NCI-H345 (cell line): ENCODE results near the gene PPIF.
A peak's percentile ranks its signal among the peaks of the same experiment; 100 is the strongest.

Source experiments
- DNase-seq: peaks from one replicate; lab custom pipeline; 2025; lab: John Stamatoyannopoulos, UW

The PPIF gene

DNA sequence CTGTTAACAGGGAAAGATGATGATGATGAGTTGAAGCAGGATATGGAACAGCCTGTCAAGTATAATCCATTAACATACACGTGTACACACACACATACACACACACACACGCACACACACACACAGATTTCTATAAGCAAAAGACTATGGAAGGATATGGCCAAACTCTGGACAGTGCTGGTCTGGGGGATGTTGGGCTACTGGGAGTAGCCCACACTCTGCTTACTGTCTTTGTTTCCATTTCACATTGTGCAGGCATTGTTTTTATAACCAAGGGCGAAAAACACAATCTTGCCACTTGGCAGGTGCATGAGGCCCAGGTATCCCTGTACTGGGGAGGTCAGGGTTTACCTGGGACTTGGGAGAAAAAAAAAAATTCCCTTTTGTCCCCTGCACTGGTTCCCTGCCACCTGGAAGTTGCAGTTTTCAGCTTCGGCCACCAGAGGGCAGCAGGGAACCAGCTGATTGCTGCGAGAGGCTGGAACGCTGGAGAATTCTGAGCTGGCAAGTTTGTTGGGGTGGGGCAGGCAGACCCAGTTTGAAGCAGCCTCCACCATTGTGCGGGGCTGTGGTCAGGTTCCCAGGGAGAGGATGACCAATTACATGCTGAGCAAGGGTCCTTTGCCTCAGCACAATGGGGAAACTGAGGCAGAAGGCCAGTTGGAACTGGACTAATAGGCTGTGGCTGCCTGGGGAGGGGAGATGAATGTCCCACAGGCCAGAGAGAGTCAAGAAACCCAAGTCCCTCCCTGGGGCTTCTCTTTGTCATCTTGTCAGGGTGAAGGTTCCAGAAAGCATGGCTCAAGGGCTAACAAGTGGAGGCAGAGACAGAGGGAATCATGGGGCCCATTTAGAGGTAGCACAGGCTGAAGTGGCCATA is 27.3 kb downstream of the PPIF start:
- peak; percentile 56 for DNase-seq

- DNase-seq = no peak
Measured at GRCh38 chr10:79375321-79376077, 28.2 kb downstream of the PPIF start.

DNA sequence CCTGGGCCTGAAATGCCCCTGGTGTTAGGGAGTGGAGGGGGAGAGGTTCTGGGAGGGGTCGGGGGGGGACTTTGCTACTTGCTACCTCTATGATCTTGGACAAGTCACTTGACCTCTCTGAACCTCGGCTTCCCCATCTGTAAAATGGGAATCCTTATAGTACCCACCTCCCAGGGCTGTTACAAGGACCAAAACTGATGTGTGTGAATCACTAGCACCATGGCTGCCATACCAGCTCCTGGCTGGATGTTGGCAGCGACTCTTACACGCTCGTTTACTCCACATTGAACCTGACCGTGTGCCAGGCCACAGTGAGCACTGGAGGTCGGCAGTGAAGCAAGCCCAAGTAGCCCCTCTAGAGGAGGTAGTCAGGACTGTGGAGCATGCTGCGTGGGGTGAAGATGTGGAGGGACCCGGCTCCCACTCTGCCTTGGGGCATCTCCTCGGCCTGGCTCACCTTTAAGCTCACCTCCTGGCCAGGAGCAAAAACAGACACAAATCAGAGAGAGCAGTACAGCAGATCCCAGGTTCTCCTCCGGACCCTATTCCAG is 28.9 kb downstream of the PPIF start:
- no peak for DNase-seq

GRCh38 chr10:79376751-79377556 is 29.7 kb downstream of the PPIF start:
- no peak for DNase-seq

GRCh38 chr10:79377557-79378382 is 30.5 kb downstream of the PPIF start:
- no peak for DNase-seq

GRCh38 chr10:79378383-79378646 is 31.0 kb downstream of the PPIF start:
- DNase-seq = no peak

DNA sequence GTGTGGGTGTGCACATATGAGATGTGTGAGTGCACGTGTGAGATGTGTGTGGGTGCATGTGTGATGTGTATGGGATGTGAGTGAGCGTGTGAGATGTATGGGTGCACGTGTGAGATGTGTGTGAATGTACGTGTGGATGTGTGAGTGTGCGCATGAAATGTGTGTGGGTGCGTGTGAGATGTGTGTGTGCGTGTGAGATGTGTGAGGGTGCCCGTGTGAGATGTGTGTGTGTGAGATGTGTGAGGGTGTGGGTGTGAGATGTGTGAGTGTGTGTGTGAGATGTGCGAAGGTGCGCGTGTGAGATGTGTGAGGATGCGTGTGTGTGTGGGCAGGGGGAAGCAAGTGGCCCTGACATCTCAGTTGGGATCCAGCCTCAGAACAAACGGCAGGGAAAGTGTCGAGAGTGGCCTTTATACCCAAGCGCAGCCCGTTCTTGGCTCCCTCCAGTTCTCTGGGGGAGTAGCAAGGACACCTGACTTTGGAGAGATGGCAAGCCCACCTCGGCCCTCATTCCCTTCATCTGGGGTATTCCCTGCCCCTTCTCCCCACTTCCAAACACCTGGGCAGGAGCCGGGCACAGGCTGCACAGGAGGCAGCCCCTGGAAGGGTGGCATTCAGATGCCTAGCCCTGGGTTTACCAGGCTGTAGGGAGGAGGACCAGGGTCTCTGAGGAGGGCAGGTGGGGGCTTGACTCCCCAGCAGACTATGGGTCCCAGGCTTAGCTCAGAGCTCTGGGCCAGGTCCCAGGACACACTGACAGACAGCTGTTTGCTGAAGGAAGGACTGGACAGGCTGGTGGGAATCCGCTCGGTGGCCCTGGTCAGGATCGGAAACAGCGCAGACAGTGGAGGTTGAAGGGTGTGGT is 31.6 kb downstream of the PPIF start:
- no peak for DNase-seq

GRCh38 chr10:79379512-79380124 is 32.3 kb downstream of the PPIF start:
- no peak for DNase-seq

GRCh38 chr10:79380125-79380945 is 33.1 kb downstream of the PPIF start:
- DNase-seq = no peak

GRCh38 chr10:79380946-79381721 is 33.9 kb downstream of the PPIF start:
- no peak for DNase-seq

GRCh38 chr10:79381804-79382221 is 34.5 kb downstream of the PPIF start:
- no peak for DNase-seq

- no peak for DNase-seq
Measured at GRCh38 chr10:79382491-79382941, 35.2 kb downstream of the PPIF start.

DNA sequence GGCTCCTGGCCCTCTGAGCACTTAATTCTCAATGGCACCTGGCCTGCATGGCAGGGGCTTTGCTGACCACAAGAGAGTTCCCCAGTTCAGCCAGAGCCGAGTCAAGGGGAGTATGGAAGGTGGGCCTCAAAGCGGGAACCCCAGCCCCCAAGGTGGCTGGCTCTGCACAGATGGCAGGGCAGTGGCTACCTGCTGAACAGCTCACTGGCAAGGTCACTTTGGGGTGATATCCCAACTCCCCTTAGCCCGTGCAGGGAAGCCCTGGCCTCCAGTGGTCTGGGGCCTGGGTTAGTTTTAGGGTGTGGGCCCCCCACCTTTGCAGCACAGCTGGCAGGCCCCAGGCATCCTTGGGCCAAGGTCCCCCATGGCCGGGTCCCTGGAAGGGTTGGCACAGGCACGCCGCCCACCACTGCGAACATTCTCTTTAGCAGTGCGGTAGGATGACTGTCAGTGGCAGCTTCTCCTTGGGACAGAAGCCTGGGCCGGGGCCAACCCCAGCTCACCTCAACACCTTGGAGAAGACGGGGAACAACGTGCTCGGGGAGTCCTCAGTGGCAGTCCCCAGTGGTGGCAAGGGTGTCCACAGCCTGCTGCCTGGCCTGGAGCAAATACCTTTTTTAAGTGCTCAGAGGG is 36.8 kb downstream of the PPIF start:
- no peak for DNase-seq

DNA sequence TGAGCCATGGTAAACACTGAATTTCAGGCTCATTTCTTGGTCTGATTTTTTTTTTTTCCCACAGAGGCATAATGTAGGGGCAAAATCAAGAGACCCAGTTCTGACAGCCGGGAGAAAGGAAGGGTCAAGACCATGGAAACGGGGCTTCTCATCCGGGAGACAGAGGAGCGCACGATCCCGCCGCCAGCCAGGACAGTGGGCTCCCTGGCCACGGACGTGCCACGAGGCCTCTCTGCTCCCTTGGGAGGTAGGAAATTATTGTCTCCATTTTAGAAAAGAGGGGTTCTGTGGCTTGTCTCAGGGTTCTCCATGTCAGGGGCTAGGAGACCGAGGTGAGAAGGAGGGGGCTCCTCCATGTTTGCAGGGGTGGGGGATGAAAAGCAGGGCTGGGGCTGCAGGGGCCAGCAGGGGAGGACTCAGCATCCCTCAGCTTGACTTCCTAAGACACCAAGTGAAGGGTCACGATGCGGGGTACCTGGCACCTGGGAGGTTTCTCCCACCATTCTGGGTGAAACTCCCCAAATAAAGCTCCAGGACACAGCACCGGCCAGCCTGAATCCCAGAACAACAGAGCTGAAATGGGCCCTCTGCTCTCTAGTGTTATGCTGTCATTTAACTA is 37.6 kb downstream of the PPIF start:
- no peak for DNase-seq

DNA sequence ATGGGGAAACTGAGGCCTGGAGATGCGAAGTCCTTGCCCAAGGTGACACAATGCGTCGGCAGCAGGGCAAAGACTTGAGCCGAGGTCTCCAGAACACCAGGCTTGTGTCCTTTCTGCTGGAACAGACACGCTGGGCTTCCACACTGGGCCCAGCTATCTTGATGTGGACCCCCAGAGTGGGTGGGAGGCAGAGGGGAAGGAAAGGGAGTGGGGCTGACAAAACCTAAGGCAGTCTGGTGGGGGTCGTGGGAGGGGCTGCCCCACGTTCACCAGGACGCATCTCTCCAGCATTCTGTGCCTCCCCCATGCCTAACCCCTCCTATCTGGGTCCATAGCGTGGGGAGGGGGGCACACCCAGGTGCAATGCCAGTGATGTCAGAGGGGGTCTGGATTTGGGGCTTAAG is 38.1 kb downstream of the PPIF start:
- no peak for DNase-seq

GRCh38 chr10:79385804-79386531 is 38.7 kb downstream of the PPIF start:
- no peak for DNase-seq
